Measurements from ENCODE around the gene OSBPL1A. TPM values are rescaled to one million over a fixed set of nuclear protein-coding genes. Genes with fewer than 3 reads are reported as not detected.

OSBPL1A gene
- total RNA-seq, 1 experiment from 2014 or later, result 53.1 TPM

GRCh38 chr18:24317370-24317769 lies 80.3 kb downstream of the OSBPL1A start:
- peaks cover 5% of the 10 kb centered on the region; the same call in 1 of the 2 replicates for H3K36me3 Mint-ChIP-seq
- H3K4me1 Mint-ChIP-seq, result no peaks in the 10 kb centered on the region
- H3K27me3 Mint-ChIP-seq (ENCODE audit: low read depth), result no peaks in the 10 kb centered on the region
- no peak for ATAC-seq
- no peak overlapping the region for H3K4me3 Mint-ChIP-seq
- H3K27ac Mint-ChIP-seq, result no peak overlapping the region
- CTCF ChIA-PET, result no interaction called here
- POLR2A ChIA-PET, result no interaction called here
- DNase-seq (ENCODE audit: low spot score), result no peak
- TF ChIP-seq ZNF263 (CRISPR knock-in tag; IDR thresholded peaks at IDR 0.05; ENCODE audit: low read depth), result no peak
- no peak for TF ChIP-seq TEAD4 (CRISPR knock-in tag; IDR thresholded peaks at IDR 0.05)
- TF ChIP-seq NR3C1 (CRISPR knock-in tag; conservative IDR thresholded peaks at IDR 0.05; ENCODE audit: low read depth), result no peak
- no peak for TF ChIP-seq MAX (CRISPR knock-in tag; IDR thresholded peaks at IDR 0.05)
- TF ChIP-seq ZNF423 (CRISPR knock-in tag; IDR thresholded peaks at IDR 0.05), result no peak
- TF ChIP-seq NR2C2 (CRISPR knock-in tag; IDR thresholded peaks at IDR 0.05), result no peak
- no peak for TF ChIP-seq ZNF425 (CRISPR knock-in tag; conservative IDR thresholded peaks at IDR 0.05)
- TF ChIP-seq CDX4 (CRISPR knock-in tag; IDR thresholded peaks at IDR 0.05; ENCODE audit: borderline replicate concordance), result no peak
- TF ChIP-seq IRF2 (CRISPR knock-in tag; IDR thresholded peaks at IDR 0.05; ENCODE audit: borderline replicate concordance, low read depth), result no peak
- TF ChIP-seq ZNF232 (CRISPR knock-in tag; IDR thresholded peaks at IDR 0.05), result no peak
- TF ChIP-seq MLX (CRISPR knock-in tag; IDR thresholded peaks at IDR 0.05), result no peak
- no peaks in the 10 kb centered on the region for H3K9me3 Mint-ChIP-seq

GRCh38 chr18:24315170-24315569 lies 82.5 kb downstream of the OSBPL1A start:
- H3K9me3 Mint-ChIP-seq, result no peaks in the 10 kb centered on the region
- no peaks in the 10 kb centered on the region for H3K27me3 Mint-ChIP-seq (ENCODE audit: low read depth)
- H3K36me3 Mint-ChIP-seq, result peaks cover 17% of the 10 kb centered on the region
- ATAC-seq (no peak), DNase-seq (ENCODE audit: low spot score) (no peak)
- TF ChIP-seq HMGA2 (CRISPR knock-in tag; IDR thresholded peaks at IDR 0.05) (peak; percentile 84), SMAD3 (CRISPR knock-in tag; IDR thresholded peaks at IDR 0.05; ENCODE audit: borderline replicate concordance) (no peak), RORB (CRISPR knock-in tag; IDR thresholded peaks at IDR 0.05) (no peak), ZNF232 (CRISPR knock-in tag; IDR thresholded peaks at IDR 0.05) (no peak)
- H3K4me1 Mint-ChIP-seq, result no peaks in the 10 kb centered on the region
- CTCF ChIA-PET, result interaction anchor here (1.3 kb wide), 1 partner anchor 138 kb away, joined by 3 read pairs; no protein-coding TSS in a partner anchor
- POLR2A ChIA-PET, result interaction anchor here (1.1 kb wide), 1 partner anchor 22 kb away, joined by 3 read pairs; no protein-coding TSS in a partner anchor
- H3K27ac Mint-ChIP-seq, result 0 out of 2 replicates have a peak overlapping the region, but pooled peaks have one; percentile 20
- H3K4me3 Mint-ChIP-seq, result no peak overlapping the region

GRCh38 chr18:24306201-24306600 lies 91.4 kb downstream of the OSBPL1A start:
- peaks cover 3% of the 10 kb centered on the region; the same call in 1 of the 2 replicates for H3K4me1 Mint-ChIP-seq
- ATAC-seq (no peak), DNase-seq (ENCODE audit: low spot score) (no peak)
- H3K27ac Mint-ChIP-seq, result no peak overlapping the region
- H3K27me3 Mint-ChIP-seq (ENCODE audit: low read depth), result no peaks in the 10 kb centered on the region
- H3K9me3 Mint-ChIP-seq, result peaks cover 12% of the 10 kb centered on the region
- no peak overlapping the region for H3K4me3 Mint-ChIP-seq
- ChIA-PET POLR2A (interaction anchor here (0.6 kb wide), 1 partner anchor 166 kb away, joined by 4 read pairs; no protein-coding TSS in a partner anchor), CTCF (no interaction called here)
- H3K36me3 Mint-ChIP-seq, result peaks cover 43% of the 10 kb centered on the region
- no peak for TF ChIP-seq ELF4 (CRISPR knock-in tag; IDR thresholded peaks at IDR 0.05; ENCODE audit: low read depth)
- TF ChIP-seq JAZF1 (CRISPR knock-in tag; IDR thresholded peaks at IDR 0.05), result no peak
- no peak for TF ChIP-seq NFYB (CRISPR knock-in tag; conservative IDR thresholded peaks at IDR 0.05; ENCODE audit: low read depth)
- no peak for TF ChIP-seq MYBL2 (CRISPR knock-in tag; IDR thresholded peaks at IDR 0.05)
- TF ChIP-seq ZNF425 (CRISPR knock-in tag; conservative IDR thresholded peaks at IDR 0.05), result no peak
- TF ChIP-seq ATF3 (CRISPR knock-in tag; conservative IDR thresholded peaks at IDR 0.05), result no peak
- no peak for TF ChIP-seq CREB1 (CRISPR knock-in tag; IDR thresholded peaks at IDR 0.05)
- no peak for TF ChIP-seq NR3C1 (CRISPR knock-in tag; conservative IDR thresholded peaks at IDR 0.05; ENCODE audit: low read depth)
- TF ChIP-seq IRF2 (CRISPR knock-in tag; IDR thresholded peaks at IDR 0.05; ENCODE audit: borderline replicate concordance, low read depth), result no peak
- TF ChIP-seq ESRRA (CRISPR knock-in tag; IDR thresholded peaks at IDR 0.05; ENCODE audit: borderline replicate concordance), result no peak
- TF ChIP-seq AR (CRISPR knock-in tag; IDR thresholded peaks at IDR 0.05), result no peak
- TF ChIP-seq ZNF671 (CRISPR knock-in tag; IDR thresholded peaks at IDR 0.05), result no peak
- no peak for TF ChIP-seq ZBTB21 (CRISPR knock-in tag; IDR thresholded peaks at IDR 0.05; ENCODE audit: borderline replicate concordance)

Data from WTC11 (cell line).